A673 (cell line): Measurements from ENCODE around the gene SPATA18. TPM values are rescaled to one million over a fixed set of nuclear protein-coding genes. Genes with fewer than 3 reads are reported as not detected.
A peak's percentile ranks its signal among the peaks of the same experiment; 100 is the strongest.

Source experiments
- BruUV-seq: library from RNA; stranded (reverse); fragments of 400-500 nt; replicated peaks from 2 replicates; lab custom pipeline; 2021; lab: Mats Ljungman, UMichigan
- CTCF ChIA-PET: fragments of 300-600 bp; sonication (Branson Sonifier 250); formaldehyde crosslinking; loops from one replicate; lab custom pipeline; 2022; ENCODE audit warnings: antibody characterized with exemption; lab: Charles Lee
- POLR2A ChIA-PET: fragments of 300-600 bp; sonication (Branson Sonifier 250); formaldehyde crosslinking; loops from one replicate; lab custom pipeline; 2022; ENCODE audit warnings: antibody characterized with exemption; ENCODE audit not compliant: low non-redundant PET; lab: Charles Lee
- DNase-seq: peaks from one replicate; pipeline ENCODE4 v3.0.0-alpha.2; 2015; ENCODE audit warnings: low spot score
- H3K27ac ChIP-seq: fragments of 200-600 bp; sonication (generic); 2 replicates; pipeline ENCODE4 v1.5.1; 2016; ENCODE audit warnings: mixed run types, low read depth, mild to moderate bottlenecking, mixed read lengths, antibody characterized with exemption, low read length; ENCODE audit not compliant: poor library complexity, severe bottlenecking
- H3K27me3 ChIP-seq: fragments of 200-600 bp; sonication (generic); replicated peaks from 2 replicates; pipeline ENCODE4 v1.6.1; 2017; ENCODE audit warnings: mixed run types, low read depth, mild to moderate bottlenecking, mixed read lengths, antibody characterized with exemption, low read length; ENCODE audit not compliant: insufficient read depth, poor library complexity
- H3K36me3 ChIP-seq: fragments of 200-600 bp; sonication (generic); 2 replicates; pipeline ENCODE4 v1.6.1; 2016; ENCODE audit warnings: mixed run types, mild to moderate bottlenecking, mixed read lengths, antibody characterized with exemption, low read length; ENCODE audit not compliant: insufficient read depth, poor library complexity, severe bottlenecking
- H3K4me1 ChIP-seq: fragments of 200-600 bp; sonication (generic); 2 replicates; pipeline ENCODE4 v1.6.1; 2017; ENCODE audit warnings: mixed run types, mild to moderate bottlenecking, mixed read lengths, antibody characterized with exemption, low read length; ENCODE audit not compliant: insufficient read depth, poor library complexity, severe bottlenecking
- H3K4me3 ChIP-seq: fragments of 200-600 bp; sonication (generic); 2 replicates; pipeline ENCODE4 v1.5.1; 2016; ENCODE audit warnings: low read depth, mixed run types, mild to moderate bottlenecking, mixed read lengths, low read length; ENCODE audit not compliant: poor library complexity, severe bottlenecking
- H3K9me3 ChIP-seq: fragments of 200-600 bp; sonication (generic); 2 replicates; pipeline ENCODE4 v1.6.1; 2016; ENCODE audit warnings: mixed run types, low read depth, mild to moderate bottlenecking, mixed read lengths, antibody characterized with exemption, low read length; ENCODE audit not compliant: poor library complexity, severe bottlenecking
- CTCF ChIP-seq: fragments of 300-800, 200-600 bp; sonication (generic); conservative IDR thresholded peaks from 2 replicates; pipeline ENCODE4 v1.5.1; 2017; ENCODE audit warnings: low read depth, mild to moderate bottlenecking, antibody characterized with exemption, low read length, moderate library complexity, mixed read lengths
- EZH2 ChIP-seq: fragments of 200-600 bp; sonication (generic); IDR thresholded peaks from 2 replicates; pipeline ENCODE4 v1.6.1; 2017; ENCODE audit warnings: borderline replicate concordance, low read depth, mild to moderate bottlenecking, mixed read lengths, antibody characterized with exemption, low read length; ENCODE audit not compliant: poor library complexity, severe bottlenecking
- intact Hi-C: fragments of 100-400 bp; cut with micrococcal nuclease; formaldehyde crosslinking; loops from one replicate; pipeline ENCODE4 v1.10.0; 2022; ENCODE audit not compliant: unreplicated experiment
- total RNA-seq: library from RNA; stranded (reverse); gene quantifications from 2 replicates; pipeline ENCODE4 v1.2.3, GENCODE V29; 2021

The SPATA18 gene
- total RNA-seq, 1 experiment from 2014 or later = 0.71 TPM

- Histone ChIP-seq H3K27me3 (no peaks in the 10 kb centered on the region), H3K4me1 (no peaks in the 10 kb centered on the region), H3K4me3 (no peak overlapping the region), H3K27ac (no peak overlapping the region), H3K36me3 (no peaks in the 10 kb centered on the region), H3K9me3 (no peaks in the 10 kb centered on the region)
- BruUV-seq = no TSS peak
- DNase-seq = no peak
- intact Hi-C loops = loop anchor here (5.0 kb wide), 1 partner anchor 43 kb away; the partner anchor contains the start of gene SPATA18
- ChIA-PET POLR2A (no interaction called here), CTCF (no interaction called here)
- TF ChIP-seq CTCF (no peak), EZH2 (no peak)
These were observed 44.3 kb downstream of the SPATA18 start for GRCh38 chr4:52095374-52095773.

GRCh38 chr4:52096048-52096447, 44.9 kb downstream of the SPATA18 start:
- Histone ChIP-seq H3K9me3 (no peaks in the 10 kb centered on the region), H3K36me3 (no peaks in the 10 kb centered on the region), H3K4me1 (no peaks in the 10 kb centered on the region), H3K27ac (no peak overlapping the region), H3K4me3 (no peak overlapping the region), H3K27me3 (no peaks in the 10 kb centered on the region)
- intact Hi-C loops = loop anchor here (5.0 kb wide), 1 partner anchor 44 kb away; the partner anchor contains the start of gene SPATA18
- BruUV-seq = no TSS peak
- no peak for DNase-seq
- ChIA-PET CTCF (no interaction called here), POLR2A (no interaction called here)
- TF ChIP-seq CTCF = no peak
- no peak for TF ChIP-seq EZH2

- intact Hi-C loops = loop anchor here (5.0 kb wide), 1 partner anchor 46 kb away; the partner anchor contains the start of gene SPATA18
- no peaks in the 10 kb centered on the region for H3K36me3 ChIP-seq
- DNase-seq = peak; percentile 1
- BruUV-seq = no TSS peak
- no peaks in the 10 kb centered on the region for H3K9me3 ChIP-seq
- TF ChIP-seq CTCF (no peak), EZH2 (no peak)
- POLR2A ChIA-PET = no interaction called here
- no peaks in the 10 kb centered on the region for H3K4me1 ChIP-seq
- H3K27ac ChIP-seq = no peak overlapping the region
- H3K27me3 ChIP-seq = no peaks in the 10 kb centered on the region
- no peak overlapping the region for H3K4me3 ChIP-seq
- CTCF ChIA-PET = no interaction called here
These were observed 47.5 kb downstream of the SPATA18 start for GRCh38 chr4:52098618-52099017.
